ENCODE data around the gene KIAA1614. TPM values are rescaled to one million over a fixed set of nuclear protein-coding genes. Genes with fewer than 3 reads are reported as not detected.

The KIAA1614 gene
- total RNA-seq, 4 donors from 2014 or later: 1.8 to 7.9 (median 5.5) TPM

- Histone ChIP-seq H3K4me3 (no peak overlapping the region), H3K27ac (no peak overlapping the region), H3K36me3 (peaks cover 43% of the 10 kb centered on the region), H3K4me1 (peaks cover 10% of the 10 kb centered on the region), H3K9me3 (no peaks in the 10 kb centered on the region), H3K27me3 (no peaks in the 10 kb centered on the region)
- WGBS: 87% methylated on average over 20 of the region's 20 CpGs
- DNase-seq (ENCODE audit: low spot score in 2 of 2): no peak
- no peak for TF ChIP-seq POLR2A (IDR thresholded peaks at IDR 0.05)
- TF ChIP-seq, protein P1, sequence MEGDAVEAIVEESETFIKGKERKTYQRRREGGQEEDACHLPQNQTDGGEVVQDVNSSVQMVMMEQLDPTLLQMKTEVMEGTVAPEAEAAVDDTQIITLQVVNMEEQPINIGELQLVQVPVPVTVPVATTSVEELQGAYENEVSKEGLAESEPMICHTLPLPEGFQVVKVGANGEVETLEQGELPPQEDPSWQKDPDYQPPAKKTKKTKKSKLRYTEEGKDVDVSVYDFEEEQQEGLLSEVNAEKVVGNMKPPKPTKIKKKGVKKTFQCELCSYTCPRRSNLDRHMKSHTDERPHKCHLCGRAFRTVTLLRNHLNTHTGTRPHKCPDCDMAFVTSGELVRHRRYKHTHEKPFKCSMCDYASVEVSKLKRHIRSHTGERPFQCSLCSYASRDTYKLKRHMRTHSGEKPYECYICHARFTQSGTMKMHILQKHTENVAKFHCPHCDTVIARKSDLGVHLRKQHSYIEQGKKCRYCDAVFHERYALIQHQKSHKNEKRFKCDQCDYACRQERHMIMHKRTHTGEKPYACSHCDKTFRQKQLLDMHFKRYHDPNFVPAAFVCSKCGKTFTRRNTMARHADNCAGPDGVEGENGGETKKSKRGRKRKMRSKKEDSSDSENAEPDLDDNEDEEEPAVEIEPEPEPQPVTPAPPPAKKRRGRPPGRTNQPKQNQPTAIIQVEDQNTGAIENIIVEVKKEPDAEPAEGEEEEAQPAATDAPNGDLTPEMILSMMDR (IDR thresholded peaks at IDR 0.05): no peak
- TF ChIP-seq EP300 (IDR thresholded peaks at IDR 0.05): no peak
- TF ChIP-seq POLR2AphosphoS5 (IDR thresholded peaks at IDR 0.05): no peak
Measured at GRCh38 chr1:180941518-180942275, 29.0 kb downstream of the KIAA1614 start.

DNA sequence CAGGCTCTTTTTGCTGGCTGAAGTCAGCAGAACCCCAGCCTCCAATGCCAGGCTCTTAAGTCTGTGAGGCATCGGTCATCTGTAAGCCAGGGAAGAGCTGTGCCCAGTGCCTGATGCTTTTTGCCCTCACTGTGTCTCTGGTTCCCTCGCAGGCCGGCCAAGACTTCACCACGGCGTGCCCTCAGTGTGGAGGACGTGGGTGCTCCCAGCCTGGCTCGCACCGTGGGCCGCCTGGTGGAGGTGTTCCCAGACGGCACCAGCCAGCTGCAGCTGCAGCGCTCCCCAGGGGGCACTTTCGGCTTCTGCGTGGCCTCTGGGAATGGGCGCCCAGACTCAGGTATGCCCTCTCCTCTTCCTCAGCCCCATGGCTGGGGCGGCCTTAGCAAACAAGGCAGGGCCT, 32.5 kb downstream of the KIAA1614 start:
- no peaks in the 10 kb centered on the region for H3K9me3 ChIP-seq
- no peak overlapping the region for H3K4me3 ChIP-seq
- 84% methylated on average over 7 of the region's 15 CpGs for WGBS
- TF ChIP-seq POLR2AphosphoS5 (IDR thresholded peaks at IDR 0.05) (no peak), POLR2A (IDR thresholded peaks at IDR 0.05) (no peak), EP300 (IDR thresholded peaks at IDR 0.05) (no peak)
- TF ChIP-seq, protein P1 (IDR thresholded peaks at IDR 0.05): no peak
- no peak overlapping the region for H3K27ac ChIP-seq
- H3K4me1 ChIP-seq: peaks cover 10% of the 10 kb centered on the region
- peaks cover 38% of the 10 kb centered on the region for H3K36me3 ChIP-seq
- DNase-seq (ENCODE audit: low spot score in 2 of 2): no peak
- H3K27me3 ChIP-seq: no peaks in the 10 kb centered on the region

DNA sequence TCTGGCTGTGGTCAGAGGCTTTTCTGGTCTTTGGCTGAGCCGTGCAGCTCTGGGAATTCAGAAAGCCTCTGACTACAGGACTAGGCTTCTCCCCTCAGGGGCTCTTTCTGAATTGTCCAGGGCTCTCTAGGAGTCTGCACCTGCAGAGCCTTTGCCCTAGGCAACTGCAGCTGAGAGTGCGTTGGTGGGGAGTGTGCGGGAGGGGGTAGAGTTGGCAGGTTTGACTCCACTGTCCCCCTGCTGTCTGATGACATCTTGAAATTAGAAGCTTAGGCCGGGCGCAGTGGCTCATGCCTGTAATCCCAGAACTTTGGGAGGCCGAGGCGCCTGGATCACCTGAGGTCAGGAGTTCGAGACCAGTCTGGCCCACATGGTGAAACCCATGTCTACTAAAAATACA, 32.9 kb downstream of the KIAA1614 start:
- no peak overlapping the region for H3K27ac ChIP-seq
- H3K27me3 ChIP-seq: no peaks in the 10 kb centered on the region
- peaks cover 10% of the 10 kb centered on the region for H3K4me1 ChIP-seq
- TF ChIP-seq, protein P1 (IDR thresholded peaks at IDR 0.05): no peak
- TF ChIP-seq POLR2AphosphoS5 (IDR thresholded peaks at IDR 0.05) (no peak), POLR2A (IDR thresholded peaks at IDR 0.05) (no peak), EP300 (IDR thresholded peaks at IDR 0.05) (no peak)
- no peaks in the 10 kb centered on the region for H3K9me3 ChIP-seq
- no peak for DNase-seq (ENCODE audit: low spot score in 2 of 2)
- peaks cover 42% of the 10 kb centered on the region for H3K36me3 ChIP-seq
- H3K4me3 ChIP-seq: no peak overlapping the region
- WGBS: 65% methylated on average over 8 of the region's 8 CpGs

DNA sequence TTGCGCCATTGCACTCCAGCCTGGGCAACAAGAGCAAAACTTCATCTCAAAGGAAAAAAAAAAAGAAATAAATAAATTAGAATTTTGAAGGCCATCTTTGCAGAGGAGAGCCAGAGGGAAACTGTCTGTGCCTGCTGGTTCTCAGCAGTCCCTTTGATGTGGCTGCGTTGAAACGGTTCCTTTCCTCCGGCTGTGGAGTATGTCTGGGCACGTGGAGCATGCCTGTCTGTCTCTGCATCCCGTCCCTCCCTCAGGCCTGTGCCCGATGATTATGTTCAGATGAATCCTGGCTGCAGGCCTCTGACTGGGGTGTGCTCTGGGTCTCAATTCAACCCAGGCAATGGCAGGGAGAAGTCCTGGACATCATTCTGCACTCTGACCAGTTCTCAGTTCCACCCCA, 33.4 kb downstream of the KIAA1614 start:
- H3K27me3 ChIP-seq: no peaks in the 10 kb centered on the region
- no peak overlapping the region for H3K27ac ChIP-seq
- H3K4me1 ChIP-seq: peaks cover 14% of the 10 kb centered on the region
- no peak overlapping the region for H3K4me3 ChIP-seq
- TF ChIP-seq POLR2AphosphoS5 (IDR thresholded peaks at IDR 0.05): no peak
- 30% methylated on average over 7 of the region's 7 CpGs for WGBS
- DNase-seq (ENCODE audit: low spot score in 2 of 2): no peak
- H3K9me3 ChIP-seq: no peaks in the 10 kb centered on the region
- H3K36me3 ChIP-seq: peaks cover 41% of the 10 kb centered on the region

- H3K36me3 ChIP-seq: peaks cover 34% of the 10 kb centered on the region
- H3K27ac ChIP-seq: no peak overlapping the region
- 71% methylated on average over 18 of the region's 18 CpGs for WGBS
- TF ChIP-seq POLR2AphosphoS5 (IDR thresholded peaks at IDR 0.05) (no peak), EP300 (IDR thresholded peaks at IDR 0.05) (no peak), POLR2A (IDR thresholded peaks at IDR 0.05) (no peak)
- TF ChIP-seq, protein P1 (IDR thresholded peaks at IDR 0.05): no peak
- peaks cover 19% of the 10 kb centered on the region for H3K4me1 ChIP-seq
- H3K9me3 ChIP-seq: no peaks in the 10 kb centered on the region
- H3K4me3 ChIP-seq: no peak overlapping the region
- no peaks in the 10 kb centered on the region for H3K27me3 ChIP-seq
- DNase-seq (ENCODE audit: low spot score in 2 of 2): no peak
Measured at GRCh38 chr1:180946541-180947498, 34.1 kb downstream of the KIAA1614 start.
